Measurements from ENCODE around the gene CEP55.

GRCh38 chr10:93447970-93448369 is 48.4 kb upstream of the CEP55 start:
- TF ChIP-seq POLR2A (IDR thresholded peaks at IDR 0.05), result no peak
- TF ChIP-seq, protein P1, sequence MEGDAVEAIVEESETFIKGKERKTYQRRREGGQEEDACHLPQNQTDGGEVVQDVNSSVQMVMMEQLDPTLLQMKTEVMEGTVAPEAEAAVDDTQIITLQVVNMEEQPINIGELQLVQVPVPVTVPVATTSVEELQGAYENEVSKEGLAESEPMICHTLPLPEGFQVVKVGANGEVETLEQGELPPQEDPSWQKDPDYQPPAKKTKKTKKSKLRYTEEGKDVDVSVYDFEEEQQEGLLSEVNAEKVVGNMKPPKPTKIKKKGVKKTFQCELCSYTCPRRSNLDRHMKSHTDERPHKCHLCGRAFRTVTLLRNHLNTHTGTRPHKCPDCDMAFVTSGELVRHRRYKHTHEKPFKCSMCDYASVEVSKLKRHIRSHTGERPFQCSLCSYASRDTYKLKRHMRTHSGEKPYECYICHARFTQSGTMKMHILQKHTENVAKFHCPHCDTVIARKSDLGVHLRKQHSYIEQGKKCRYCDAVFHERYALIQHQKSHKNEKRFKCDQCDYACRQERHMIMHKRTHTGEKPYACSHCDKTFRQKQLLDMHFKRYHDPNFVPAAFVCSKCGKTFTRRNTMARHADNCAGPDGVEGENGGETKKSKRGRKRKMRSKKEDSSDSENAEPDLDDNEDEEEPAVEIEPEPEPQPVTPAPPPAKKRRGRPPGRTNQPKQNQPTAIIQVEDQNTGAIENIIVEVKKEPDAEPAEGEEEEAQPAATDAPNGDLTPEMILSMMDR (IDR thresholded peaks at IDR 0.05), result no peak
